Panc1 (cell line): Measurements from ENCODE around the gene THRB.

ENCODE experiments used
- POLR2AphosphoS5 ChIP-seq: IDR thresholded peaks from 2 replicates; pipeline ENCODE4 v1.6.1; 2012; ENCODE audit warnings: mild to moderate bottlenecking, low read depth, low read length, moderate library complexity
- TF ChIP-seq, protein P1 (sequence below): fragments of 450-650 bp; IDR thresholded peaks from 2 replicates; pipeline ENCODE4 v1.5.1; 2017; ENCODE audit warnings: mild to moderate bottlenecking

GRCh38 chr3:24401090-24401810 lies 93.4 kb downstream of the THRB start:
- TF ChIP-seq, protein P1, sequence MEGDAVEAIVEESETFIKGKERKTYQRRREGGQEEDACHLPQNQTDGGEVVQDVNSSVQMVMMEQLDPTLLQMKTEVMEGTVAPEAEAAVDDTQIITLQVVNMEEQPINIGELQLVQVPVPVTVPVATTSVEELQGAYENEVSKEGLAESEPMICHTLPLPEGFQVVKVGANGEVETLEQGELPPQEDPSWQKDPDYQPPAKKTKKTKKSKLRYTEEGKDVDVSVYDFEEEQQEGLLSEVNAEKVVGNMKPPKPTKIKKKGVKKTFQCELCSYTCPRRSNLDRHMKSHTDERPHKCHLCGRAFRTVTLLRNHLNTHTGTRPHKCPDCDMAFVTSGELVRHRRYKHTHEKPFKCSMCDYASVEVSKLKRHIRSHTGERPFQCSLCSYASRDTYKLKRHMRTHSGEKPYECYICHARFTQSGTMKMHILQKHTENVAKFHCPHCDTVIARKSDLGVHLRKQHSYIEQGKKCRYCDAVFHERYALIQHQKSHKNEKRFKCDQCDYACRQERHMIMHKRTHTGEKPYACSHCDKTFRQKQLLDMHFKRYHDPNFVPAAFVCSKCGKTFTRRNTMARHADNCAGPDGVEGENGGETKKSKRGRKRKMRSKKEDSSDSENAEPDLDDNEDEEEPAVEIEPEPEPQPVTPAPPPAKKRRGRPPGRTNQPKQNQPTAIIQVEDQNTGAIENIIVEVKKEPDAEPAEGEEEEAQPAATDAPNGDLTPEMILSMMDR, result no peak
- TF ChIP-seq POLR2AphosphoS5, result no peak
